Esophagus mucosa (tissue), 1 donor: ENCODE data around the gene ARMH1. TPM values are rescaled to one million over a fixed set of nuclear protein-coding genes. Genes with fewer than 3 reads are reported as not detected.
"Not testable (repeated sequence)": the region's sequence is repeated elsewhere in the genome, so short reads cannot be mapped to it uniquely, and the experiment has no call there.

Source experiments
- ATAC-seq: fragments of 200-7000 bp; cut with Tn5 transposase; one replicate; pipeline ENCODE4 v1.9.1; 2020
- total RNA-seq: library from RNA; stranded (reverse); gene quantifications from one replicate; pipeline ENCODE4 v1.2.4, GENCODE V29; 2023
- donor health status: DM: yes; HTN: yes; CAD: no.

Gene ARMH1
- total RNA-seq, 1 donor from 2014 or later = not detected

GRCh38 chr1:44723496-44724295, 49.2 kb downstream of the ARMH1 start:
- no peak for ATAC-seq

- no peak for ATAC-seq
Observed at GRCh38 chr1:44724296-44724954, 49.9 kb downstream of the ARMH1 start.

- ATAC-seq = no peak
Observed at GRCh38 chr1:44724955-44725698, 50.6 kb downstream of the ARMH1 start.

- ATAC-seq = peak; percentile 91
Observed at GRCh38 chr1:44730741-44731512, 56.4 kb downstream of the ARMH1 start, which contains the start of gene RNU5D-1. TSS of gene RNU5D-1 (minus strand) at chr1:44731170.

- ATAC-seq = no peak
Observed at GRCh38 chr1:44733365-44733764, 58.9 kb downstream of the ARMH1 start.

- no peak for ATAC-seq
Observed at GRCh38 chr1:44733784-44734183, 59.3 kb downstream of the ARMH1 start.

- ATAC-seq = no peak
Observed at GRCh38 chr1:44735992-44736391, 61.5 kb downstream of the ARMH1 start.

- not testable (repeated sequence) for ATAC-seq
Observed at GRCh38 chr1:44738953-44739306, 64.4 kb downstream of the ARMH1 start.

GRCh38 chr1:44739307-44740178, 65.0 kb downstream of the ARMH1 start, which contains the start of gene KIF2C:
TSS of gene KIF2C (plus strand) at chr1:44739837. CDS start at chr1:44739933, 96 bp downstream.
- peak; percentile 99 for ATAC-seq

- ATAC-seq = peak; percentile 4
Observed at GRCh38 chr1:44740179-44740617, 65.7 kb downstream of the ARMH1 start.

- no peak for ATAC-seq
Observed at GRCh38 chr1:44743211-44743610, 68.7 kb downstream of the ARMH1 start.

GRCh38 chr1:44747878-44748277, 73.4 kb downstream of the ARMH1 start:
- no peak for ATAC-seq

- ATAC-seq = no peak
Observed at GRCh38 chr1:44757420-44757819, 82.9 kb downstream of the ARMH1 start.

- peak; percentile 22 for ATAC-seq
Observed at GRCh38 chr1:44759077-44759476, 84.6 kb downstream of the ARMH1 start.

GRCh38 chr1:44760876-44761275, 86.4 kb downstream of the ARMH1 start:
- ATAC-seq = no peak

- ATAC-seq = not testable (repeated sequence)
Observed at GRCh38 chr1:44766421-44766820, 91.9 kb downstream of the ARMH1 start.

Other genes with a start within 250 kb of the ARMH1 start
- gene TMEM53, start 233 bp upstream of the ARMH1 start, total RNA-seq = 4.4 TPM
- not detected for gene RNU5D-1, start 56.5 kb downstream of the ARMH1 start, total RNA-seq
- gene KIF2C, start 65.1 kb downstream of the ARMH1 start, total RNA-seq = 15.2 TPM
- gene RPS8, start 100.8 kb downstream of the ARMH1 start, total RNA-seq = 2,198 TPM
- gene BEST4, start 113.5 kb downstream of the ARMH1 start, total RNA-seq = not detected
- 20.7 TPM for gene PLK3, start 125.7 kb downstream of the ARMH1 start, total RNA-seq
- not detected for gene DYNLT4, start 132.6 kb downstream of the ARMH1 start, total RNA-seq
- 2.4 TPM for gene BTBD19, start 133.8 kb downstream of the ARMH1 start, total RNA-seq
- 0.40 TPM for gene PTCH2, start 168.5 kb downstream of the ARMH1 start, total RNA-seq